Left ventricle myocardium inferior (tissue), 1 donor: ENCODE results near the gene PHC1. TPM values are rescaled to one million over a fixed set of nuclear protein-coding genes. Genes with fewer than 3 reads are reported as not detected.
"Not testable (repeated sequence)": the region's sequence is repeated elsewhere in the genome, so short reads cannot be mapped to it uniquely, and the experiment has no call there.

ENCODE experiments used
- DNase-seq: peaks from one replicate; pipeline ENCODE4 v3.0.0-alpha.2; 2020
- H3K27ac ChIP-seq: fragments of 200-600 bp; replicated peaks from 2 replicates; pipeline ENCODE4 v1.8.0; 2021
- H3K27me3 ChIP-seq: fragments of 200-600 bp; 2 replicates; pipeline ENCODE4 v1.8.0; 2021; ENCODE audit warnings: low read depth
- H3K36me3 ChIP-seq: fragments of 200-600 bp; 2 replicates; pipeline ENCODE4 v1.8.0; 2021
- H3K4me1 ChIP-seq: fragments of 200-600 bp; 2 replicates; pipeline ENCODE4 v1.8.0; 2021
- H3K4me3 ChIP-seq: fragments of 200-600 bp; 2 replicates; pipeline ENCODE4 v1.8.0; 2021; ENCODE audit warnings: mild to moderate bottlenecking, moderate library complexity
- H3K9me3 ChIP-seq: fragments of 200-600 bp; replicated peaks from 2 replicates; pipeline ENCODE4 v1.8.0; 2021
- intact Hi-C: fragments of 100-400 bp; cut with micrococcal nuclease; formaldehyde crosslinking; loops from one replicate; pipeline ENCODE4 v1.11.0; 2022
- total RNA-seq: library from RNA; stranded (reverse); fragmentation: NEBNext Ultra II Directional; extraction: Animal tissue kit (Norgen Biotek cat#: 25700); gene quantifications from one replicate; pipeline ENCODE4 v1.2.1, GENCODE V29; 2021
- TF ChIP-seq, protein P1 (sequence below): fragments of 200-600 bp; IDR thresholded peaks from 2 replicates; pipeline ENCODE4 v1.8.0; 2021; ENCODE audit warnings: antibody characterized with exemption, mild to moderate bottlenecking, borderline replicate concordance
- donor health status: DM: no; HTN: yes; CAD: no; lungs with severe emphysema.

PHC1 gene
- total RNA-seq, 1 donor from 2014 or later = 23.4 TPM

DNA sequence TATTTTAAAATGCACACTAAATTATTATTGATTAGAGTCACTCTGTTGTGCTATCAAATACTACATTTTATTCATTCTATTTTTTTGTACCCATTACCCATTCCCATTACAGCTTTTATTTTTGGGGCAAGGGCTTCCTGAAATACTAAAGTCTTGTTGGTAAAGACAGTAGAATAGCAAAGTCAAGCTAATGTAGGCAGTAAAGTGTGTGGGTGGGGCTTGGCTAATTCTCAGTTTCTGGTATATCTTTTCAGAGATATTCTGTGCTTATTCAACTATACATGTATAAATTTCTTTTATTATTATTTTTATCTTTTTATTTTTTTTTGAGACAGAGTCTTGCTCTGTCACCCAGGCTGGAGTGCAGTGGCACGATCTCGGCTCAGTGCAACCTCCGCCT lies 22.3 kb upstream of the PHC1 start:
- Histone ChIP-seq H3K4me3 (no peak overlapping the region), H3K4me1 (no peaks in the 10 kb centered on the region), H3K36me3 (no peaks in the 10 kb centered on the region), H3K9me3 (no peaks in the 10 kb centered on the region), H3K27ac (no peak overlapping the region), H3K27me3 (no peaks in the 10 kb centered on the region)
- intact Hi-C loops = loop anchor here (10.0 kb wide), 1 partner anchor 227 kb away; the partner anchor contains the start of gene MFAP5
- TF ChIP-seq, protein P1, sequence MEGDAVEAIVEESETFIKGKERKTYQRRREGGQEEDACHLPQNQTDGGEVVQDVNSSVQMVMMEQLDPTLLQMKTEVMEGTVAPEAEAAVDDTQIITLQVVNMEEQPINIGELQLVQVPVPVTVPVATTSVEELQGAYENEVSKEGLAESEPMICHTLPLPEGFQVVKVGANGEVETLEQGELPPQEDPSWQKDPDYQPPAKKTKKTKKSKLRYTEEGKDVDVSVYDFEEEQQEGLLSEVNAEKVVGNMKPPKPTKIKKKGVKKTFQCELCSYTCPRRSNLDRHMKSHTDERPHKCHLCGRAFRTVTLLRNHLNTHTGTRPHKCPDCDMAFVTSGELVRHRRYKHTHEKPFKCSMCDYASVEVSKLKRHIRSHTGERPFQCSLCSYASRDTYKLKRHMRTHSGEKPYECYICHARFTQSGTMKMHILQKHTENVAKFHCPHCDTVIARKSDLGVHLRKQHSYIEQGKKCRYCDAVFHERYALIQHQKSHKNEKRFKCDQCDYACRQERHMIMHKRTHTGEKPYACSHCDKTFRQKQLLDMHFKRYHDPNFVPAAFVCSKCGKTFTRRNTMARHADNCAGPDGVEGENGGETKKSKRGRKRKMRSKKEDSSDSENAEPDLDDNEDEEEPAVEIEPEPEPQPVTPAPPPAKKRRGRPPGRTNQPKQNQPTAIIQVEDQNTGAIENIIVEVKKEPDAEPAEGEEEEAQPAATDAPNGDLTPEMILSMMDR = no peak
- DNase-seq = no peak

DNA sequence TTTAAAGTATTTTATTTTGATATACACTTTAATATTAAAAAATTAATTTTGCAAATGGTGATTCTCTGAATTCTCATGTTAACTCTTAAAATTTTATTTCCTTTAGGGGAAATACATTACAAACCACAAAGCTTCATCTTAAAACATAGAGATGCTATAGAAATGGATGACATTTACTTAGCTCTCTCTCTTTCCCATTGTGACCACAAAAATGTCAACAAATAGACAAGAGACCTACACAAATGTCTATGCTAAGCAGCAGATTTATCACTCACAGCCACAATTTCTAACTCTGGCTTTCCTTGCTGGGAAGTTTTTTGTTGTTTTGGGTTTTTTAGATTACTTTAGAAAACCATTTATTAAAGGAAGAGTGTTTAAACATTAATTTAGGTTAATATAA lies 19.9 kb upstream of the PHC1 start:
- DNase-seq = no peak
- Histone ChIP-seq H3K4me1 (no peaks in the 10 kb centered on the region), H3K36me3 (no peaks in the 10 kb centered on the region), H3K27me3 (no peaks in the 10 kb centered on the region), H3K4me3 (no peak overlapping the region), H3K27ac (no peak overlapping the region), H3K9me3 (no peaks in the 10 kb centered on the region)
- TF ChIP-seq, protein P1 = no peak
- intact Hi-C loops = loop anchor here (10.0 kb wide), 1 partner anchor 230 kb away; the partner anchor contains the start of gene MFAP5

DNA sequence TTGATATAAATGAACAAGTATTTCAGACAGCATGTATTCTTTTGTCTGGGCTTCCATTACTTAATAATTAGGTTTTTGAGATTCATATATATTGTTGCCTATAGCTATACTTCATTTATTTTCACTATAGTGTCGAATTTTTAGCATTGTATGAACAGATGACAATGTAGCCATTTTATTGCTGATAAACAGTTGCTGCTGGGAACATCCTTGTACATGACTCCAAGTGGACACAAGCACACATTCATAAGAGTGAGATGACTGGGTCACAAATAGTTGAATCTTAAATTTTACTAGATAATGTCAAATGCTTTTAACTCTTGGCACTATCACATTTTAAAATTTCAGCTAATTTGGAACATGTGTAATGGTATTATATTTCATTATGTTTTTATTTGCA lies 19.3 kb upstream of the PHC1 start:
- TF ChIP-seq, protein P1 = no peak
- Histone ChIP-seq H3K36me3 (no peaks in the 10 kb centered on the region), H3K27ac (no peak overlapping the region), H3K27me3 (no peaks in the 10 kb centered on the region), H3K4me1 (no peaks in the 10 kb centered on the region), H3K9me3 (no peaks in the 10 kb centered on the region), H3K4me3 (no peak overlapping the region)
- intact Hi-C loops = loop anchor here (10.0 kb wide), 1 partner anchor 230 kb away; the partner anchor contains the start of gene MFAP5
- no peak for DNase-seq

DNA sequence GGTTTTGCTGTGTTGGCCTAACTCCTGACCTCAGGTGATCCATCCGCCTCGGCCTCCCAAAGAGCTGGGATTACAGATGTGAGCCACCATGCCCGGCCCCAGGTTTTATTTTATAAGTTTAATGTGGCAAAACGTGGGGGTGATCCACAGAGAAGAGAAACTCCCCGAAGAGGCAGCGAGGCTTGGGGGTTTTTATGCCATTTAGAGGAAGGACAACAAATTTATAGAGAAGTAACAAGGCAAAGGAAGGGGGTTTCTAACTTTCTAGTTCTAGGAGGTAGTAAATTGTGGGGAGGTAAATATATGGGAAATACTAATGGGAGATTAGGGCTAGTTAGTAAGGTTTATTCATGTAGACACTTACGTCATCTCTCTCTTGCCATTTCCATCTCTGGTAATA lies 17.2 kb upstream of the PHC1 start:
- no peak overlapping the region for H3K27ac ChIP-seq
- no peaks in the 10 kb centered on the region for H3K27me3 ChIP-seq
- no peak for DNase-seq
- H3K4me1 ChIP-seq = no peaks in the 10 kb centered on the region
- TF ChIP-seq, protein P1 = no peak
- no peaks in the 10 kb centered on the region for H3K36me3 ChIP-seq
- intact Hi-C loops = loop anchor here (10.0 kb wide), 1 partner anchor 232 kb away; the partner anchor contains the start of gene MFAP5
- no peaks in the 10 kb centered on the region for H3K9me3 ChIP-seq
- no peak overlapping the region for H3K4me3 ChIP-seq

DNA sequence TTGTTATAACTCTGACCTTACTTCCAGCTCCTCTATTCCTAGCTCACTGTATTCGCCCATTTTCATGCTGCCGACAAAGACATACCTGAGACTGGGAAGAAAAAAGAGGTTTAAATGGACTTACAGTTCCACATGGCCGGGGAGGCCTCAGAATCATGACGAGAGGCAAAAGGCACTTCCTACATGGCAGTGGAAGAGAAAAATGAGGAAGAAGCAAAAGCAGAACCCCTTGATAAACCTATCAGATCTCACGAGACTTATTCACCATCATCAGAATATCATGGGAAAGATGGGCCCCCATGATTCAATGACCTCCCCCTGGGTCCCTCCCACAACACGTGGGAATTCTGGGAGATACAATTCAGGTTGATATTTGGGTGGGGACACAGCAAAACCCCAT lies 14.5 kb upstream of the PHC1 start:
- Histone ChIP-seq H3K4me3 (no peak overlapping the region), H3K4me1 (no peaks in the 10 kb centered on the region), H3K9me3 (no peaks in the 10 kb centered on the region), H3K27ac (no peak overlapping the region), H3K27me3 (no peaks in the 10 kb centered on the region), H3K36me3 (no peaks in the 10 kb centered on the region)
- TF ChIP-seq, protein P1 = no peak
- intact Hi-C loops = loop anchor here (10.0 kb wide), 1 partner anchor 235 kb away; the partner anchor contains the start of gene MFAP5
- DNase-seq = no peak

DNA sequence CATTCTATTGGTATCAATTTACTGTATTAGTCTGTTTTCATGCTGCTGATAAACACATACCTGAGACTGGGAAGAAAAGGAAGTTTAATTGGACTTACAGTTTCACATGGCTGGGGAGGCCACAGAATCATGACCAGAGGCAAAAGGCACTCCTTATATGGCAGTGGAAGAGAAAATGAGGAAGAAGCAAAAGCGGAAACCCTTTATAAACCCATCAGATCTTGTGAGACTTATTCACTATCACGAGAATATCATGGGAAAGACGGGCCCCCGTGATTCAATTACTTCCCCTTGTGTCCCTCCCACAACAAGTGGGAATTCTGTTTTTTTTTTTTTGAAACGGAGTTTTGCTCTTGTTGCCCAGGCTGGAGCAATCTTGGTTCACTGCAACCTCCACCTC lies 11.6 kb upstream of the PHC1 start:
- H3K36me3 ChIP-seq, H3K4me1 ChIP-seq, H3K27me3 ChIP-seq, H3K9me3 ChIP-seq, H3K27ac ChIP-seq, intact Hi-C loops, DNase-seq, H3K4me3 ChIP-seq: not testable (repeated sequence)
